ENCODE results near the gene YWHAQ.

The YWHAQ gene

GRCh38 chr2:9630736-9631552, at the start of gene YWHAQ:
Gene YWHAQ (minus strand): TSS chr2:9630997. CDS start chr2:9630452, 545 bp downstream.
- peak; percentile 99 for DNase-seq (ENCODE audit: low spot score)

DNA sequence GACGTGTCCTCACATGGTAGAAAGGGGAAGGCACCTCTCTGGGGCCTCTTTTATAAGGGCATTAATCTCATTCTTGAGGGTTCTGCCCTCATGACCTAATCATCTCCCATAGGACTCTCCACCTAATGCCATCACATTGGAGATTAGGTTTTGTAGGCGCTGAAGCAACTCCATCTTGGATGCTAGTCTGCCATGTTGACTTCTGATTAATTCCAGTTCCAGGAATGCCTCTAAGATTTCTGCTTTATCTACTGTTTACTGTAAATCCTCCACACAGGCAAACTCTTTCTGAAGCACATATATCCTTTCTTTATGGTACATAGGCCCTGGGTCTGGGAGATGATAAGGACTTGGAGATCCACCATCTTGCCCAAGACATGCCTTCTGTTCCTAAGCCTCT, 49.3 kb upstream of the YWHAQ start:
- DNase-seq (ENCODE audit: low spot score) = no peak

DNA sequence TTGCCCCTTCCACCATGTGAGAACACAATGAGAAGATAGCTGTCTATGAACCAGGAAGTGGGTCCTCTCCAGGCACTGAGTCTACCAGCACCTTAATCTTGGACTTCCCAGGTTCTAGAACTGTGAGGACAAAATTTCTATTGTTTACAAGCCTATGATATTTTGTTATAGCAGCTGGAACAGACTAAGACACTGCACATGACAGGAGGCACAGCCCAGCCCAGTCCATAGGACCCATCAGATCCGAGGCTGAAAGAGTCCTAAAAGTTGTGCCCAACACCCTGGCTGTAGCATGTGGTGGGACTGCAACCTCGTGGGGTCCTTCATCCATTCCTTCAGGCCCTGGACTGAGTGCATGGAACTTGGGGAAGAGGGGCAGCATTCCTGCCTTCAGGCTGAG, 48.4 kb upstream of the YWHAQ start:
- DNase-seq (ENCODE audit: low spot score) = no peak

DNA sequence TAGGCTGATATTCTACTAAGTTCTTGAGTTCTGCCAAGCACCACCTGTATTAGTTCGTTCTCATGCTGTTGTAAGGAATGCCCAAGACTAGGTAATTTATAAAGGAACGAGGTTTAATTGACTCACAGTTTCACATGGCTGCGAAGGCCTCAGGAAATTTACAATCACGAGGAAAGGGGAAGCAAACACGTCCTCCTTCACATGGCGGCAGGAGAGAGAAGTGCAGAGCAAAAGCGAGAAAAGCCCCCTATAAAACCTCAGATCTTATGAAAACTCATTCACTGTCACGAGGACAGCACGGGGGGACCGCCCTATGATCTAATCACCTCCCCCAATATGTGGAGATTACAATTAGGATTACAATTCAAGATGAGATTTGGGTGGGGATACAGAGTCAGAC, 47.7 kb upstream of the YWHAQ start:
- no peak for DNase-seq (ENCODE audit: low spot score)

DNA sequence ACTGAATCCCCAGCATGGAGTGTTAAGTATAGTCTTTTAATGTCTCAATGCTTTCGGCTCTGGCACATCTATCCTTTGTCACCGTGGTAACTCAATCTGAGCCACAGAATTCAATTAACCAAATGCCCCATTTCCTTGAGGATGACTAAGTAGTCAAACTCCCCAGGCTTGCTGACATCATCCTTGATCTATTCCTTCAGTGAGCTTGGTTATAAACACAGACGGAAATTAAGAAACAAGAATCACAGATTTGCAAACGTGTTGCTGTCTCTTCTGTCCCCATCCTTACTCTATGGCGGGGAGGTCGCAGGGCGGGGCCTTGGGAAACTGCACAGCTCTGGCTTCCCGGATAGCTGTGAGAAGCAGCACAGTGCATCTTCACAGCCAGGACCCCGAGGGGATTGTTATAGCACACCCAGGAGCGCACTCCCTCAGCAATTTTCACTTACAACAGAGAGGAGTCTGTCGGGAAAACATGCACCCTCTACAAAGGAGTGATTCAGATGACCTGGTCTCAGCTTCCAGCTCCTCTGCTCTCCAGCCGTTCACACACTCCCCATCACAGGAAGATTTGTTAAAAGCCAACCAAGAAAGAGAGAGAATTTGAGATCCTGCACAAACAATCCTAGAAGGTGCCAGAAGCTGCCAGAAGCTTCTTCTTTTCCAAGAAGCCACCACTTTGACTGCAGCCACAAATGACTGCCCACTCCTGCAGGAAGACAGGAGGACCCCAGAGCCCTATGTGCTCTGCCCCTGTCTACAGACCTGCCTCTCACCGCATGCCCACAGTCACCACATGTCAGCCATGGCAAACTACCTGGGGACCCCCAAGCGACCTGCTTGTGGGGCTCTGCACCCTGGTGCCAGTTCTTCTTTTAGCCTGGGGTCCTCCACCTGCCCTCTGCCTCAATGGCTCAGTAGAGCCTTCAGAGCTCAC, 44.9 kb upstream of the YWHAQ start:
- peak; percentile 85 for DNase-seq (ENCODE audit: low spot score)

DNA sequence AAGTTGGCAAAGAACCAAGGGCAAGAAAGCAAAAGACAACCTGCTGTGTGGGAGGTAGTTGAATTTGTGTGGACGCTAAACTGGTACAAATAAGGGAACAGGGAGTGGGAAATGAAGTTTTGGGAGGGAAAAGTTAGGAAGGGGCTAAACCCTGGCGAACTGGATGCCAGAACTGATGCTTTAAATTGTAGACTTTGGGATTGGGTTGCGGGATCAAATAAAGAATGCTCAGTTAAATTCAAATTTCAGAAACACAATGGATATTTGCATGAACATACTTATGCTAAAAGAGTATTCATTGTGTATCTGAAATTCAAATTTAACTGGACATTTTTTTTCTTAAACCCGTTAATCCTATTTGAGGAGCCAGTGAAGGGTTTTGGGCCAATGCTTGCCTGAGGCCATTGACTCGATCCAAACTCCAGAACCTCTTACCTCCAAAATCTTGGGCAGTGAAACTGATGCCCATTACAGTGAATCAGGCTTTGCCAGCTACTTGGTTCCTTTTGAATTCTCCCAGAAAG, 44.2 kb upstream of the YWHAQ start:
- DNase-seq (ENCODE audit: low spot score) = no peak

- no peak for DNase-seq (ENCODE audit: low spot score)
Measured at GRCh38 chr2:9673914-9674481, 43.2 kb upstream of the YWHAQ start.

DNA sequence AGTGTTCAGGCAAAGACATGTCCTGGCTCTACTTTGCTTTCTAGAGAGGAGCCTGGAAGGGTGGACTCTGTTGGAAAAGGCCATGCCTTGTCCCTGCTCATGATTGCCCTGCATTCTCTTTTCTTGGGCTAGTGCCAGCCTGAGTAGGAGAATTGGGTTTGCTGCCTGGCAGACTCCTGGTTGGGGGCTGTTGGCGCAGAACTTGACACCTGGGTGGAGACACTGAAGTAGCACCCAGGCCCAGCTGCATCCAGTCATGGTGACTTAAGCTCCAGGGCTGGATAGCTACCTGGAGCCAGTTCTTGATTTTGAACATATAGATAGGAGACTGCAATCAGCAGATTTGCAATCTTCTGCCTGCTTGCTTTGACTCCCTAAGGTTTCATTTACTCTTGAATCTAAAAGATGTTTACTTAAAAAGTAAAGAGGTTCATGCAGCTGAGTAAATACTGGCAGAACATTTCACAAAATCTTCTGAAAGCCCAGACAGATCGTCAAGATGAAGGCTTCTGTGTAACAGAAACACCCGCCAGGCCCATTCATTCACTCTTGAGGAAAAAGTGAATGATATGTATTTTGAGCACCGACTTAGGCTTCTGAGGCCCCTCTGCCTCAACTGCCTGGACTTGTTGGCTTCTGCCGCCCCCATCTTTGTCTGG, 38.0 kb upstream of the YWHAQ start:
- DNase-seq (ENCODE audit: low spot score) = no peak

DNA sequence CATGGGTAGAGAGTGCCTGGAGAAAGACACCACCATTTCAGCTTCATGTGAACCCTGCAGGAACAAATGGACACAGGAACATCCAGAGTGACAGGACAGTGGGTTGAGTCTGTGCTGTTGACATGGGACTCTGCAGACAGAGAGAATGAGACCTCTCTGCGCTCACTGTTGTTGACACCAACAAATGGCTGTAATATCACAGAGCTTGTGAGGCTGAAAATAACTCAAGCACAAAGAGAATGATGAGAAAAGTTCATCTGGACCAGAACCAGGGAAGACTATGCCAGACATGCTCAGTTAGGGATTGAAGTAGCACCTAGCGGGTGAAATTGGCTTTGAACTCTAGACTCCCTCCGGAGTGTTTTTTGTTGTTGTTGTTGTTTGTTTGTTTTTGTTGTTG, 37.0 kb upstream of the YWHAQ start:
- DNase-seq (ENCODE audit: low spot score) = no peak

GRCh38 chr2:9666306-9666705, 35.5 kb upstream of the YWHAQ start:
- DNase-seq (ENCODE audit: low spot score) = no peak

DNA sequence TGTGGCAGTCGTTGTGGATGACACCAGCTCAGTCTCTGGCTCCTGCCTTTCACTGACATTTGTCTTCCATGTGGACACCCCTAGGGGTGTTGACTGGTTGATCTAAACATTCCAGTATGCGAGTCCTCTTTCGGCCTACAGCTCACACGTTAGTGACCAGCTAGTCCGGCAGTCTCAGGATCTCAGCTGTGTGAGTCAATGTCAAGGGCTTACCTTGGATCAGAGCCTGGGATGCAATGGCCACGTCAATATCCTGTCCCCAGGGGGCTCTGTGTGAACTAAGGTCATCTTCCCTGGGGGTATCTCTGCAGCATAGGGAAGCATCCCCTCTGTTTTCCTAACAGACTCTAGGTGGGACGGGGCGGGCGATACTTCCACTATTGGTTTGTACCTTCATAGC, 35.1 kb upstream of the YWHAQ start:
- peak; percentile 46 for DNase-seq (ENCODE audit: low spot score)

DNA sequence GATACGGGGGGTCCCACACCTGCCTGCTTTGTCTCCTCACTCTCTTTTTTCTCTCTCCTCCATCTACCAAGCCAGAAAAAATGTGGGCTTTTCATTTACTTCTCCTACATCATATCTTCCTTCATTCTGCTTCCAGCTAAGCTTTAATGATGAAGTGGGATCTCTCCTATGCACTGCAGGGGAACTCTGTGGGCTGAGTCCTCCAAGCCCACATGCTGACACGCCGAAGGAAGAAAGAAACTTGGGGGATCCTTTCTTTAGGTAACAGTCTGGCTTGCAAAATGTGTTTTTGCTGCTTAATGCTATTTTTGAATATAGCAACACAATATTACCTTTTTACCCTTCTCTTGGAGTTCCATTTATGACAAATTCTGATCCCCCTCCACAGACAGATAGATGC, 33.6 kb upstream of the YWHAQ start:
- no peak for DNase-seq (ENCODE audit: low spot score)

GRCh38 chr2:9663008-9663879, 32.4 kb upstream of the YWHAQ start:
- DNase-seq (ENCODE audit: low spot score) = no peak

DNA sequence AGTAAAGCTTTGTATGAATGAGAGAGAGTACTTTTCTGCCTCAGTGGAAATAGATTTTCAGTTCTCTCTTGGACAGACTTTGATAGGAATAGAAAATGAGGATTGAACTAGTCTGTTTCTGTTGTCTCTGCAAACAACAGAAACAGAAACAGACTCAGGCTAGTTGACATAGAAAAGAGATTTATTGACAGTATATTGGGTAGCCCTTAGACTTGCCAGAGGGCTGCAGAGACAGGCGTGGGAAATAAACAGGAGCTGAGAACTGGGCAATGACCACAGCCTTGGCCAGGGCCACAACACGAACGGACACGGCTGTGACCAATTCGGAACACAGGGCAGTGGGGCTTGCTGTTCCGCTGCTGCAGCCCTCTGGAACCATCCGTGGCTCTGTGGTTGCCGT, 30.5 kb upstream of the YWHAQ start:
- DNase-seq (ENCODE audit: low spot score) = no peak

GRCh38 chr2:9660781-9661180, 30.0 kb upstream of the YWHAQ start:
- no peak for DNase-seq (ENCODE audit: low spot score)

DNA sequence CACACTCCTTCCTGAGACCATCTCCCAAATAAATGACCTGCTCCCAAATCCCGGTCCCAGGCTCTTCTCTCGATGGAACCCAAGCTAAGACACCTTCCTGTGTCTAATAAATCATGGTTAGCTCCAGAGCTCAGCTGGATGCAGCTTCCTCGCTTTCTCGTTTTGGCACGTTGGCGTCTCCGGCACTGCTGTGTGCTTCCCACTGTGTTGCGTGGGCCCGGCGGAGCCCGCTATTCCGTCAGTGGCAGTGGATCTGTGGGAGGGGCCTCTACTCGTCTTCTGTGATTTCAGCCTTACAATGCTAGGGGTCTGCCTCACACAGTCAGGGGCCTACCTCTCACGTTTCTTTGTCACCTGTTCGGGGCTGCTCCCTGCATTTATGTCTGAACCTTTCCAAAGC, 29.4 kb upstream of the YWHAQ start:
- no peak for DNase-seq (ENCODE audit: low spot score)

DNA sequence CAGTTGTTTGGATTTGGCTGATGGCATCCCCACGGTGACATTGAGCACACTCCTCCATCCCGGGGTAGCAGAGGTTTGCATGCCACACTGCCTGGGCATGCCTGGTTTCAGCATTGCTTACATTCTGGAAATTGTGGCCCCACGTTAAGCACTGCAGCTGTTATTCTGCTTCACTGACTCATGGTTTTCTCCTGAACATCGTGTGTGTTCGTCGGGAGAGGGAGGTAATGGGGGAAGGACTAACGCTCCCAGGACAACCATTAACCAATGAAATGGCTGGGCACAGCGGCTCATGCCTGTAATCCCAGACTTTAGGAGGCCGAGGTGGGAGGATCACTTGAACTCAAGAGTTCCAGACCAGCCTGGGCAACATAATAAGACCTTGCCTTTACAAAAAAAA, 28.2 kb upstream of the YWHAQ start:
- DNase-seq (ENCODE audit: low spot score) = no peak

DNA sequence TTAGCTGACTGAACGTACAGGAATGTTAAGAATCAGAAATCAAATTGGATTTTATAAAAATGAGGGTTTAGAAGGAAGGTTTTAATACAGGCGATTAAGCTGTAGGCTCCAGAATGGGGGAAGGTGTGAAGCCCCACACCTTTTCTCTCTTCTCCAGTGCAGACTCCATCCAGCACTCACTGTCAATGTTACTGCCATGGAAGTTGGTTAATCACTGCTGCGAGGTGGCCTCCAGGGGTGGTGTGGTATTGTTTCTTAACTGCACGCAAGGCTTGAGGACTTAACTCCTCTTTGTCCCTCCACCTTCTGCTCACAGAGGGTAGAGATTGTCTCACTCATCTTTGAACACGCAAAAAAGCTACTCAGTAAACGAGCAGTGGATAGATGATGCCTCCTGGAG, 26.9 kb upstream of the YWHAQ start:
- DNase-seq (ENCODE audit: low spot score) = no peak

- no peak for DNase-seq (ENCODE audit: low spot score)
Measured at GRCh38 chr2:9657083-9657482, 26.3 kb upstream of the YWHAQ start.

DNA sequence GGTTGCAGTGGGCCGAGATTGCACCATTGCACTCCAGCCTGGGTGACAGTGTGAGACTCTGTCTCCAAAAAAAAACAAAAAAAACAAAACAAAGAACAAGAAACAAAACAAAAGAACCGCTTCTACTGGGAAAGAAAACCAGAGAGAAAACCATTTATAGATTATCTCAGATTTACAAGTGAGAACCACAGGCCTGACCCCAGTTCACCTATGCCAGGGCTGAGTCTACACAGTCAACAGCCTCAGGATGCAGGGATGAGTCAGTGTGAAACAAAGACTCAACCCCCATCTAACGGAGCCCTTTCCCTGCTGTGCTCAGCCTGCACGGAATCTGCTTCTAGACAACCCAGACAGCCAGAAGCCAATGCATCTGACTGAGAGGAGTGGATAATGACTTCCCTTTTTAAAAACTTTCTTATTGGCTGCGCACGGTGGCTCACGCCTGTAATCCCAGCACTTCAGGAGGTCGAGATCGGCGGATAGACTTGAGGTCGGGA, 25.5 kb upstream of the YWHAQ start:
- DNase-seq (ENCODE audit: low spot score) = peak; percentile 86
